ENCODE measurements around the gene FNDC4.

- no peak for TF ChIP-seq EP300 (conservative IDR thresholded peaks at IDR 0.05; ENCODE audit: poor library complexity, severe bottlenecking)
- TF ChIP-seq CTCF (IDR thresholded peaks at IDR 0.05; ENCODE audit: poor library complexity, severe bottlenecking): no peak
- TF ChIP-seq TAF1 (IDR thresholded peaks at IDR 0.05; ENCODE audit: low read depth): no peak
- no peak for TF ChIP-seq EZH2 (IDR thresholded peaks at IDR 0.05; ENCODE audit: borderline replicate concordance, insufficient read depth, low read length, poor library complexity, severe bottlenecking)
- TF ChIP-seq SMC3 (conservative IDR thresholded peaks at IDR 0.05; ENCODE audit: poor library complexity): no peak
- no peak for TF ChIP-seq RAD21 (conservative IDR thresholded peaks at IDR 0.05)
- no peak for TF ChIP-seq REST (IDR thresholded peaks at IDR 0.05; ENCODE audit: borderline replicate concordance)
Observed at GRCh38 chr2:27498975-27499374, 4.0 kb upstream of the FNDC4 start.
